Effector memory CD8-positive, alpha-beta T cell (primary cell): ENCODE measurements around the gene TMEM182.

ENCODE experiments used
- ATAC-seq: fragments of 150-1000 bp; cut with Tn5 transposase; replicated peaks from 2 replicates; pipeline ENCODE4 v1.10.0; 2021; ENCODE audit warnings: mild to moderate bottlenecking, moderate library complexity
- DNase-seq, 3 experiments: peaks; one replicate each; pipeline ENCODE4 v3.0.0; 2021
- H3K27ac Mint-ChIP-seq, 2 donors: one replicate each; pipeline ENCODE4 v1.8.0; 2022; ENCODE audit warnings: mild to moderate bottlenecking in 2 of 2, mixed read lengths in 2 of 2, moderate library complexity in 2 of 2
- H3K27me3 Mint-ChIP-seq, 2 donors: one replicate each; pipeline ENCODE4 v1.8.0; 2022; ENCODE audit warnings: mixed read lengths in 2 of 2
- H3K36me3 Mint-ChIP-seq: one replicate; pipeline ENCODE4 v1.8.0; 2022; ENCODE audit warnings: mild to moderate bottlenecking, moderate library complexity, mixed read lengths; ENCODE audit not compliant: insufficient read depth
- H3K4me1 Mint-ChIP-seq, 2 donors: one replicate each; pipeline ENCODE4 v1.8.0; 2022; ENCODE audit warnings: low read depth in 2 of 2, mixed read lengths in 2 of 2
- H3K4me3 Mint-ChIP-seq, 2 donors: one replicate each; pipeline ENCODE4 v1.8.0; 2022; ENCODE audit warnings: mild to moderate bottlenecking in 2 of 2, mixed read lengths in 2 of 2, moderate library complexity in 2 of 2
- H3K9me3 Mint-ChIP-seq, 2 donors: one replicate each; pipeline ENCODE4 v1.8.0; 2022; ENCODE audit warnings: mixed read lengths in 2 of 2

Gene TMEM182

DNA sequence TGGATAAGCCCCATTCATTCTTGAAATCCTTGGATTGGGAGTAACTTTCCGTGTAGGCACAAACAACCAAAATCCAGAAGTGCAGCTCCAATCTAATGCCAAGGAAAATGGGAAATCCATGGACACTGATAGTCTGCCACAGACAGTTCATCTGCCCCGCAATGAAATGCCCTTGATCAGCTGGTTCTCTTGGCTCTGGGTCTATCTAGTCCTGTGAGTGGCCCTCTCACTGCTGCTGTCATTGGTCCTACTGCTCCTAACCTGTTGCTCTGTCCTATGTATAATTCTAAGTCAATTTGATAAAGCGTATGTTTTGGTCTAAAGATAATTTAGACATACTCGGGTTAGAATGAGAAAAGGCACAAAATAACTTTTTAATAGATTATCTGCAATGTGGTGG is 13.7 kb upstream of the TMEM182 start:
- ATAC-seq (no peak), DNase-seq (no peak)
- no peaks in the 10 kb centered on the region for H3K36me3 Mint-ChIP-seq
- no peaks in the 10 kb centered on the region for H3K9me3 Mint-ChIP-seq
- peaks cover 0 to 2% of the 10 kb centered on the region in 2 donors for H3K4me1 Mint-ChIP-seq
- H3K4me3 Mint-ChIP-seq: no peak overlapping the region
- H3K27ac Mint-ChIP-seq: no peak overlapping the region
- no peaks in the 10 kb centered on the region for H3K27me3 Mint-ChIP-seq

DNA sequence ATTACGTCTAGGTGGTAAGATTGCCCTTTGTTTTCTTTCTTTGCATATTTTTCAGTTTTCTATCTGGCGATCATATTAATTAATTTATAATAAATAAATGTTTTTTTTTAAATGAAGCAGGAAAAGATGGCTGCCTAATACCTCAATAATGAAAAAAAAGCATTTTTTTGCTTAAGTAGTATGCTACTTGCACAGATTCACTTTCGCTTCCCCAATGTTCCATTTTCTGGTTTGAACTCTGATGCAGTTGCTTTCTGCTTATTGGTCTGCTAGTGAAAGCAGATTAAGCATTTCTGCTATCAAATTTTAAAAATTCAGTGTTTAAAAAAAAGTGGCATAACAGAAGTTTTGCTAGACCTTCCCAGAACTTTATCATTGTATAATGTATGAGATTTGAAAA is 11.9 kb upstream of the TMEM182 start:
- Mint-ChIP-seq H3K27me3 (no peaks in the 10 kb centered on the region), H3K4me1 (peaks cover 0 to 2% of the 10 kb centered on the region in 2 donors), H3K9me3 (no peaks in the 10 kb centered on the region), H3K36me3 (no peaks in the 10 kb centered on the region), H3K27ac (no peak overlapping the region), H3K4me3 (no peak overlapping the region)
- DNase-seq: no peak
- ATAC-seq: no peak

DNA sequence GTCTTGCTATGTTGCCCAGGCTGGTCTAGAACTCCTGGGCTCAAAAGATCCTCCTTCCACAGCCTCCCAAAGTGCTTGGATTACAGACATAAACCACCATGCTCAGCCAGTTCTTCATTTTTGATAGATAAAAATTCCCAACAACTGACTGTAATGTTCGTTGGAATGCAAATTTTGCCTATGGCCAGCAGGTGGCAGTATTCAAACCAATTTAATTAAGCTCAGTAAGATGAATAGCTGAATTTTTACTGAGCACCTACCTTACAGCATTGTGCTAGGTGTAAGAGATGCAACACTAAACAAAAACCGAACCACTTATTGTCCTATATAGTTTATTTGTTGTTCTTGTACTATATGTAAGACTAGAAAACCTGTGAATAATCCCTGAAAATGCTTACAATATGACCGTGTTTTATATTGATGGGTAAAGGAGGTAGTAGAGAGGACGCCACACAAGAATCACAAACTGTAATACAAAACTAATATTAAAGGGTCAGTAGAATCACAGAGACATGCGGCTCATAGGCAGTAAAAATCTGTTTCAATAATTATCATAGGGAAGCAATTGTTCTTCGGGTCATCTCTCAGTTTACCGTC is 8.2 kb upstream of the TMEM182 start:
- no peaks in the 10 kb centered on the region for H3K36me3 Mint-ChIP-seq
- ATAC-seq: peak; percentile 40
- peaks cover 0 to 5% of the 10 kb centered on the region in 2 donors for H3K4me1 Mint-ChIP-seq
- DNase-seq: peak in 2 of 3 experiments; percentile 18 to 22
- H3K4me3 Mint-ChIP-seq: no peak overlapping the region
- H3K27me3 Mint-ChIP-seq: no peaks in the 10 kb centered on the region
- H3K27ac Mint-ChIP-seq: no peak overlapping the region
- peaks cover 0 to 2% of the 10 kb centered on the region in 2 donors for H3K9me3 Mint-ChIP-seq

DNA sequence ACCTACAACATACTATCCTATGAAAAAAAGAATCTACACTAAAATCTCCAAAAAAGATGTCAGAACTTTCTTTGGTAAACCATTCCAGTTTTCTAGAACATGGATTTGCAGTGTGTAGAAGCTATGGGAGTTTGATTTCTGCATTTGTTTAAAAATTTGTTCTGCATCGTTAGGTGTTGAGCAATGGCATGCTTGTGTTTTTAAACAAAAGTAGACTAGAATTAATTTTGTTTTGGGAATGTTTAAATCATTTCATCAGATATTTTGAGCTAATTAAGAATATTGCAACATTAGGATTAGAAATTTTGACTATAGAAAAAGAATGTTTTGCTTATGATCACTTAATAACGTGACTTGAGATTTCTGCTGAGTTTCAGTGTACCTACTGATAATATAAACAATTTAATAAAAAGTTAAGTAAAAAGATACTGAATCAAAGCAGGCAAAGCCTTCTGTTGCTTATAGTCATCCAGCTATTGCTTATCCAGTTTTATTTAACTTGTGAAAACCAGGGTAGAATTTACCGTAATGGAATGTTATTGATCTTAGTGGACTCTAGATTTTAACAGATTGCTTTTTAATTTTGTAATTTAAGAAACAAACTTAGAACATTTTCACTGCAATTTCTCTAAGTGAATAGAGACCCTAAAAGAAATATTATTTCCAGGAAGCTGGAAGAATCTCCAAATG is 7.2 kb upstream of the TMEM182 start:
- DNase-seq (no peak), ATAC-seq (no peak)
- Mint-ChIP-seq H3K4me3 (no peak overlapping the region), H3K4me1 (peaks cover 0 to 5% of the 10 kb centered on the region in 2 donors), H3K27ac (no peak overlapping the region), H3K9me3 (peaks cover 0 to 2% of the 10 kb centered on the region in 2 donors), H3K36me3 (no peaks in the 10 kb centered on the region), H3K27me3 (no peaks in the 10 kb centered on the region)

DNA sequence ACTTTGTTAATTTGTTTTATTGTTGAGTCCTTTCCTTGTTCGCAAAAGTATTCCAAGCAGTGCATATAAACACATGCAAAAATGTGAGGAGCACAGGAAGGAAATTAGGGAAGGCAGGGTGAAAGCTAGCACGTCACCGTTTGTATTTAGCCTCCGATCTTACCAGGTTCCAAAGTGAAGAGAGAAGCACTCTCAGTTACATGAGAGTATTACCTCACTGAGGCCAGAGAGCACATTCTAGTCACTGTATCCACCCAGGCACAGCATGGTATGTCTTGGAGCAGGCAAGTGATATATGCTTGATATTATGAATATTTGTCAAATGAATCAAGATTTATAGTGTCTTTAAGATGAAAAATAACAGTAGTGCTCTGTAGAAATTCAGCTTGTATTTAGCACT is 6.5 kb upstream of the TMEM182 start:
- peaks cover 0 to 2% of the 10 kb centered on the region in 2 donors for H3K9me3 Mint-ChIP-seq
- peaks cover 0 to 5% of the 10 kb centered on the region in 2 donors for H3K4me1 Mint-ChIP-seq
- no peaks in the 10 kb centered on the region for H3K27me3 Mint-ChIP-seq
- no peaks in the 10 kb centered on the region for H3K36me3 Mint-ChIP-seq
- no peak for ATAC-seq
- H3K27ac Mint-ChIP-seq: no peak overlapping the region
- no peak overlapping the region for H3K4me3 Mint-ChIP-seq
- DNase-seq: no peak

DNA sequence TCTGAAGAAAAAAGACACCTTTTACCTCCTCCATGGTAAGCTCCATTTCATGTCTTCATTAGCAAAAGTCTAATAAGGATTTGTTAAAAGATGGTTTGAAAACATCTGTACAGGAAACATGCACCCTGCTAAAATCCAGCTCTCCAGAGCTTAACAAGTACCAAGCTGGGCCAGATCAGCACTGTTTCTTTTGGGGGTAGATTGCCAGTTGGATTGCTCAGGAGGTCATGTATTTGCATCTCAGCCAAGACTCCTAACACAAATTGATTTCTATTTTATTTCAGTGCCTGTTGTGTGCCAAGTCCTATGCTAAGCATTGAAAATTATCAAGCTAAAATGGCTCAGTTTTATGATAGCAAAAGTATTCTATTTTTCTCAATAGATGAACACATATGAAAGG is 3.4 kb upstream of the TMEM182 start:
- DNase-seq (no peak), ATAC-seq (no peak)
- Mint-ChIP-seq H3K36me3 (no peaks in the 10 kb centered on the region), H3K27ac (no peak overlapping the region), H3K4me1 (peaks cover 0 to 5% of the 10 kb centered on the region in 2 donors), H3K4me3 (no peak overlapping the region), H3K9me3 (peaks cover 0 to 2% of the 10 kb centered on the region in 2 donors), H3K27me3 (no peaks in the 10 kb centered on the region)

DNA sequence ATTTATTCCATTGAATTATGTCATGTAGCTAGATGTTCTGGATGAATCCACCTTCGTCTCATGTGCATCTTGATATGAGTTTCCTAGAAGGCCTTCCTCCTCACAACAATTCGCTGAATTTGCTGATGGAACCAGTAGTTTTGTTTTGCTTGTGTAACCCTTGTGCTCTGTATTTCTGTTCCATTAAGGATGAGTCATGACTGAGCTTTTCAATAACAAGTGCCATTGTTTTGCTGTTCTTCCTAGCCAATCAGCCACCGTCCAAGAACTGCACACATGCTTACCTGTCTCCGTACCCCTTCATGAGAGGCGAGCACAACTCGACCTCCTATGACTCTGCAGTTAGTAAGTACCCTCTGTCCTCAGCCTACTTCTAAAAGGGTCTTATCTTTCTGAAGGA is 2.3 kb downstream of the TMEM182 start:
- Mint-ChIP-seq H3K4me1 (no peaks in the 10 kb centered on the region), H3K27ac (no peak overlapping the region), H3K36me3 (peaks cover 4% of the 10 kb centered on the region), H3K27me3 (no peaks in the 10 kb centered on the region), H3K4me3 (no peak overlapping the region), H3K9me3 (no peaks in the 10 kb centered on the region)
- ATAC-seq (no peak), DNase-seq (no peak)

DNA sequence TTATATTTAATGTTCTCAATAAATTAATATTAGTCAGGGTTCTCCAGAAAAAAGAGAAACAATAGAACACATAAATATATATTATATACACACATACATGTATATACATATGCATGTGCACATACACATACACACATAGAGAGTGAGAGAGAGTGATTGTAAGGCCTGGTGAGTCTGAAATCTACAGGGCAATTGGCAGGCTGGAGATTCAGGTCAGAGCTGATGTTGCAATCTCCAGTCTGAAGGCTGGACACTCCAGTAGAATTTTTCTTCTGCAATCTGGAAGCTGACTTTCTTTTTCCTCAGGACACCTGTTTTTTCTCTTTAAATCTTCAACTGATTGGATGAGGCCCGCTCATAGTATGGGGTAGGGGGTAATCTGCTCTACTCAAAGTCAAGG is 3.2 kb downstream of the TMEM182 start:
- H3K27me3 Mint-ChIP-seq: no peaks in the 10 kb centered on the region
- H3K9me3 Mint-ChIP-seq: no peaks in the 10 kb centered on the region
- no peak for ATAC-seq
- H3K36me3 Mint-ChIP-seq: peaks cover 4% of the 10 kb centered on the region
- H3K4me1 Mint-ChIP-seq: no peaks in the 10 kb centered on the region
- H3K27ac Mint-ChIP-seq: no peak overlapping the region
- no peak overlapping the region for H3K4me3 Mint-ChIP-seq
- no peak for DNase-seq

DNA sequence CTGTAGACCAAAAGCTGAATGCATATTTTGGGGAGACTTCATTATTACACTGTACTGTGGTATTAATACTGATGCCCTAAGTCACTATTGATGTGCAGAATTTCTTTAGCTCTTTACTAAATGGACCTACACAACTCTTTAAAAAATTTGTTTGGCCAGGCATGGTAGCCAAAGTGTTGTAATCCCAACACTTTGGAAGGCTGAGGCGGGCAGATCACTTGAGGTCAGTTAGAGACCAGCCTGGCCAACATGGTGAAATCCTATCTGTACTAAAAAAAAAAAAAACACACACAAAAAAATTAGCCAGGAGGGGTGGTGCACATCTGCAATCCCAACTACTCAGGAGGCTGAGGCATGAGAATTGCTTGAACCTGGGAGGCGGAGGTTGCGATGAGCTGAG is 6.4 kb downstream of the TMEM182 start:
- H3K4me1 Mint-ChIP-seq: no peaks in the 10 kb centered on the region
- peaks cover 4% of the 10 kb centered on the region for H3K36me3 Mint-ChIP-seq
- ATAC-seq (no peak), DNase-seq (no peak)
- no peaks in the 10 kb centered on the region for H3K27me3 Mint-ChIP-seq
- no peaks in the 10 kb centered on the region for H3K9me3 Mint-ChIP-seq
- no peak overlapping the region for H3K4me3 Mint-ChIP-seq
- no peak overlapping the region for H3K27ac Mint-ChIP-seq

DNA sequence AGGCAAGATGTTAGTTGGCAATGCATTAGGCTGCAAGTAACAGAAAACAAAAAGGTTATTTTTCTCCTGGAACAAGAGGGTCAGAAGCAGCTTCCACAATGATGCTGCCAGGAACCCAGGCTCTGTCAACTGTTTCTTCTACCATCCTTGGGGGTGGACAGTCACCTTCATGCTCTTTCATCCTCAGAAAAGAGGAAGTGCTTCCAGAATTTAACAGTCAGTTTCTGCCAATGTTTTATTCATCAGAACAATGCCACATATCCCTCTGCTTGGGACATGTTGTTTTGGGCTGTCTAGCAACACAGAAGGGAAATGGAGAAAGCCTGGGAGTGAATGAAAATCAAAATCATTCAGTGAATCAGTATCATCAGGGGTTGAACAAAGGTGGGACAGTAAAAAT is 7.1 kb downstream of the TMEM182 start:
- Mint-ChIP-seq H3K4me3 (no peak overlapping the region), H3K27ac (no peak overlapping the region), H3K9me3 (no peaks in the 10 kb centered on the region), H3K36me3 (peaks cover 4% of the 10 kb centered on the region), H3K27me3 (no peaks in the 10 kb centered on the region), H3K4me1 (no peaks in the 10 kb centered on the region)
- DNase-seq (no peak), ATAC-seq (no peak)

DNA sequence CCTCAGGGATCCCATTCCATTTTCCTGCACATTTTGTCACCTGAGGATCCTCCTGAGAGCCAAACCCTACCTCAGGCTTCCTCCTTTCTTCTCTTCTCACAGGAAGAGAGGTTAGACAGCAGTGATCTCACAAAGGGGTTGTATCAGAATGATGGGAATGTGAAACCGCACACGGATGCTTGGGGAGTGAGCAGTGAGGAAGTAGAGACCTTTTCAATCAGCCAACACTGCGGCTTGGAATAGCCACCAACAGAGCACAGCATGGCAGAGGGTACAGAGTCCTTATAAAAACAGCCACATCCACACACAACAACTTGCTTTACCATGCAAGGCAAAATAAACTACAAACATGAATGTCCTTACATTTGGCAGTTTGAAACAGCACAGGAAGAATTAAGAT is 8.7 kb downstream of the TMEM182 start:
- ATAC-seq (no peak), DNase-seq (no peak)
- no peaks in the 10 kb centered on the region for H3K4me1 Mint-ChIP-seq
- H3K4me3 Mint-ChIP-seq: no peak overlapping the region
- peaks cover 4% of the 10 kb centered on the region for H3K36me3 Mint-ChIP-seq
- no peak overlapping the region for H3K27ac Mint-ChIP-seq
- H3K9me3 Mint-ChIP-seq: no peaks in the 10 kb centered on the region
- H3K27me3 Mint-ChIP-seq: no peaks in the 10 kb centered on the region

DNA sequence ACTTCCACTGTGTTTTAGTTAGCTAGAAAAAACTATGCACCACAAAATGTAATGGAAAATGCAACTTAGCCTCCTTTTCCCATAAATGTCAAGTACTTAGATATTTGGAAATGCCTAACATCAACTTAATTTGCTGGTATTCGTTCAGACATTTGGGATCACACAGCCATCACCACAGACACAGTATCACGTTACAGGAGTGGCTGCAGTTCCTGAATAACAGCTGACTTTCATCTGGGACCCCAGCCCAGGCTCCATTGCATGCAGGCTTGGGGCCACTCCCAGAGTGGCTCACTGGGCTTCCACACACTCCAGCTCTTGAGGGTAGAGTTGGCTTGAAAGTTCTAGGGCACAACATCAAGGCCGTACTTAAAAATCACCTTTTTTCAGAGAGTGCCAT is 9.3 kb downstream of the TMEM182 start:
- no peak for ATAC-seq
- no peak for DNase-seq
- Mint-ChIP-seq H3K4me1 (no peaks in the 10 kb centered on the region), H3K36me3 (no peaks in the 10 kb centered on the region), H3K4me3 (no peak overlapping the region), H3K9me3 (no peaks in the 10 kb centered on the region), H3K27ac (no peak overlapping the region), H3K27me3 (no peaks in the 10 kb centered on the region)

DNA sequence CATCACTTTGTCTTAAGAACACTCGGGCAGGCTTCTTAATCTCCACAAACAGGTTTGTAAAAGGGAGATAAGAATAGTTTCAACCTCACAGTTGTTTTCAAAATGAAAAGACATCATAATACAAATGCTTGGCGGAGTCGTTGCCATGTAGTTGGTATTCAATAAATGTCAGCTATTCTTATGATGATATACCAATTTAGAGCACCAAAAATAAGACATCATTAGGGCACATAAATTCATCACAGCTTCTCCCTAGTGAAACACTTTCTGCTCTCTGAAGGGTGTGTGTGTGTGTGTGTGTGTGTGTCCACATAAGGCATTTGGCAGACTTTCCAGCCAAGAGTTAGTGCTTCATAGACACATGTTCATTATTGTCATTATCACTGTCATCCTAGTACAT is 10.8 kb downstream of the TMEM182 start:
- Mint-ChIP-seq H3K4me3 (no peak overlapping the region), H3K27ac (no peak overlapping the region), H3K27me3 (no peaks in the 10 kb centered on the region), H3K4me1 (no peaks in the 10 kb centered on the region), H3K9me3 (no peaks in the 10 kb centered on the region), H3K36me3 (no peaks in the 10 kb centered on the region)
- no peak for DNase-seq
- ATAC-seq: no peak

DNA sequence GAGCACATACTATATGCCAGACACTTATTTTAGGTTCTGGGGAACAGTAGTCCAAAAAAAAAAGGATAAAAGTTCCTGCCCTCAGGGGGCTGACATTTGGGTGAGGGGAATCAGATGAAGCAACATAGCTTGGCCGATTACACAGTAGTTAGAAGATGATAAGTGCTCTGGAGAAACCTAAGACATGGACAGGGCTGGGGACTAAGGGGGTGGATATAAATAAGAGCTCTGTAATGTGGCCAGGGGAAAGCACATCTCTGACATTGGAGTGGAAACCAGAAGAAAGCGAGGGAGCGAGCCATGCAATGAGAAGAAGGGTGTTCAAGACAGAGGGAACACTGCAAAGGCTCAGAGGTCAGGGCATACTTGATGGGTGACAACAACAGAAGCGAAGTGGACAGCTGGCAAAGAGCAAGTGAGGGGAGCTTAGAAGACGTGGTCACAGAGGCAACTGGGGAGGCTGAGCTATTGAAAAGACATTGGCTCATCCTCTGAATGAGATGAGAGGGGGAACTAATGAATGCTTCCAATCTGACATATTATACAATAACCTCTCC is 11.4 kb downstream of the TMEM182 start:
- Mint-ChIP-seq H3K27me3 (no peaks in the 10 kb centered on the region), H3K4me1 (no peaks in the 10 kb centered on the region), H3K27ac (no peak overlapping the region), H3K36me3 (no peaks in the 10 kb centered on the region), H3K4me3 (no peak overlapping the region), H3K9me3 (no peaks in the 10 kb centered on the region)
- no peak for DNase-seq
- no peak for ATAC-seq
